ENCODE data around the gene PDE5A.

The PDE5A gene

GRCh38 chr4:119543779-119544178 lies 84.8 kb downstream of the PDE5A start:
- no peak for TF ChIP-seq CTCF (IDR thresholded peaks at IDR 0.05; ENCODE audit: low read depth, low read length)
- H3K4me3 ChIP-seq (replicated peaks in 1 of 2; ENCODE audit: low read depth in 2 of 2, low read length in 2 of 2) = no peak overlapping the region
- DNase-seq (ENCODE audit: low read depth in 2 of 2) = no peak

- H3K4me3 ChIP-seq (replicated peaks in 1 of 2; ENCODE audit: low read depth in 2 of 2, low read length in 2 of 2) = no peak overlapping the region
- TF ChIP-seq CTCF (IDR thresholded peaks at IDR 0.05; ENCODE audit: low read depth, low read length) = no peak
- no peak for DNase-seq (ENCODE audit: low read depth in 2 of 2)
Measured at GRCh38 chr4:119543187-119543586, 85.4 kb downstream of the PDE5A start.

DNA sequence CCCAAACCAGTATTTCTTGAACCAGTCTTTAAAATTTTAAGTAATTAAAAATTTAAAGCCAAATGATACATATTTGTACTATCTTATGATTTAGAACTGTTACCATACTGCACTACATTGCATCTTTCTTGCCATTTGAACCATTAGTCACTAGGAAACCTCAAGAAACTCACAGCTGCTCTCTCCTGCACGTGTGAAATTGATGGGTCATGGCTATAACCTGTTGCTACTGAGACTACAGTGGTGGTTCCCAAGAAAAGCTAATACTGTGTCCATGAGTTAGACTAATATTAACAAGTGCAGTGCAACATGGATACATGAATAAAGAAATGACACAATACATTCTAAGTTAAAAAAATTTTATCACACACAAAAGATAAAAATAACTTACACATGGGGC lies 88.4 kb downstream of the PDE5A start:
- no peak for DNase-seq (ENCODE audit: low read depth in 2 of 2)
- H3K4me3 ChIP-seq (replicated peaks in 1 of 2; ENCODE audit: low read depth in 2 of 2, low read length in 2 of 2) = no peak overlapping the region
- no peak for TF ChIP-seq CTCF (IDR thresholded peaks at IDR 0.05; ENCODE audit: low read depth, low read length)

GRCh38 chr4:119537586-119537985 lies 91.0 kb downstream of the PDE5A start:
- no peak for TF ChIP-seq CTCF (IDR thresholded peaks at IDR 0.05; ENCODE audit: low read depth, low read length)
- no peak for DNase-seq (ENCODE audit: low read depth in 2 of 2)
- H3K4me3 ChIP-seq (replicated peaks in 1 of 2; ENCODE audit: low read depth in 2 of 2, low read length in 2 of 2) = no peak overlapping the region

GRCh38 chr4:119536572-119537528 lies 91.8 kb downstream of the PDE5A start:
- H3K4me3 ChIP-seq (replicated peaks in 1 of 2; ENCODE audit: low read depth in 2 of 2, low read length in 2 of 2) = no peak overlapping the region
- no peak for TF ChIP-seq CTCF (IDR thresholded peaks at IDR 0.05; ENCODE audit: low read depth, low read length)
- peak; percentile 53 to 66 for DNase-seq (ENCODE audit: low read depth in 2 of 2)

GRCh38 chr4:119532319-119532718 lies 96.3 kb downstream of the PDE5A start:
- DNase-seq (ENCODE audit: low read depth in 2 of 2) = no peak
- H3K4me3 ChIP-seq (replicated peaks in 1 of 2; ENCODE audit: low read depth in 2 of 2, low read length in 2 of 2) = no peak overlapping the region
- TF ChIP-seq CTCF (IDR thresholded peaks at IDR 0.05; ENCODE audit: low read depth, low read length) = no peak
